Progenitor cell of endocrine pancreas (in vitro differentiated cells): ENCODE results near the gene TRAF3IP3. TPM values are rescaled to one million over a fixed set of nuclear protein-coding genes. Genes with fewer than 3 reads are reported as not detected.

Experiments
- DNase-seq: peaks from one replicate; pipeline ENCODE4 v3.0.0; 2021; ENCODE audit warnings: low spot score; ENCODE audit not compliant: unreplicated experiment
- H3K27ac Mint-ChIP-seq: 2 replicates; pipeline ENCODE4 v1.8.0; 2021; ENCODE audit warnings: mild to moderate bottlenecking, moderate library complexity, mixed read lengths
- H3K27me3 Mint-ChIP-seq: 2 replicates; pipeline ENCODE4 v1.8.0; 2021; ENCODE audit warnings: mixed read lengths
- H3K36me3 Mint-ChIP-seq: 2 replicates; pipeline ENCODE4 v1.8.0; 2022; ENCODE audit warnings: mixed read lengths; ENCODE audit not compliant: insufficient read depth
- H3K4me1 Mint-ChIP-seq: 2 replicates; pipeline ENCODE4 v1.8.0; 2021; ENCODE audit warnings: low read depth, mixed read lengths
- H3K4me3 Mint-ChIP-seq: 2 replicates; pipeline ENCODE4 v1.8.0; 2021; ENCODE audit warnings: low read depth, mild to moderate bottlenecking, moderate library complexity, mixed read lengths
- H3K9me3 Mint-ChIP-seq: 2 replicates; pipeline ENCODE4 v1.8.0; 2021; ENCODE audit warnings: low read depth, mixed read lengths
- CTCF ChIP-seq: fragments of 200-600 bp; sonication (generic); IDR thresholded peaks from one replicate; pipeline ENCODE4 v1.5.0; 2021; ENCODE audit warnings: antibody characterized with exemption, mild to moderate bottlenecking; ENCODE audit not compliant: unreplicated experiment
- total RNA-seq: library from RNA; stranded (reverse); gene quantifications from 2 replicates; pipeline ENCODE4 v1.2.1, GENCODE V29; 2021

Gene TRAF3IP3
- total RNA-seq, 1 donor from 2014 or later, result not detected

DNA sequence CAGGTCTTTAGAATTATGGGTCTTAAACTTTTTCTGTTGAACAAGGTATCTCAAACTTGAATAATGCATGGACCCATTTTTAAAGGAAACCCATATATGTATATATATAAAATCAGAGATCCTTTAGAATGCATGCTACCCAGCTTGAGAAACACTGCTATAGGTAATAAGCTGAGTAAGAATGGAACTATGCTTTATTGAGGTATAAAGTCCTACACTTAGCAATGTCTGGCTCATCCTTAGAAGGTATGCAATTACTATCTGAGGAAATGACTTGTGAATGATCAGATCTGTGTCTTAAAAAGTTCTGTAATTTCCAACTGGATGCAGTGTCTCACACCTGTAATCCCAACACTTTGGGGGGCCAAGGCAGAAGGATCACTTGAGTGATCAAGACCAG lies 11.2 kb downstream of the TRAF3IP3 start:
- DNase-seq, result no peak
- H3K9me3 Mint-ChIP-seq, result no peaks in the 10 kb centered on the region
- no peak overlapping the region for H3K4me3 Mint-ChIP-seq
- peaks cover 12% of the 10 kb centered on the region for H3K27me3 Mint-ChIP-seq
- no peaks in the 10 kb centered on the region for H3K36me3 Mint-ChIP-seq
- H3K4me1 Mint-ChIP-seq, result no peaks in the 10 kb centered on the region
- H3K27ac Mint-ChIP-seq, result no peak overlapping the region
- no peak for TF ChIP-seq CTCF

- H3K27ac Mint-ChIP-seq, result no peak overlapping the region
- H3K36me3 Mint-ChIP-seq, result no peaks in the 10 kb centered on the region
- H3K4me1 Mint-ChIP-seq, result no peaks in the 10 kb centered on the region
- no peak for TF ChIP-seq CTCF
- H3K9me3 Mint-ChIP-seq, result no peaks in the 10 kb centered on the region
- no peak for DNase-seq
- H3K4me3 Mint-ChIP-seq, result no peak overlapping the region
- H3K27me3 Mint-ChIP-seq, result peaks cover 6% of the 10 kb centered on the region
Observed at GRCh38 chr1:209767706-209768105, 11.9 kb downstream of the TRAF3IP3 start.

- H3K9me3 Mint-ChIP-seq, result no peaks in the 10 kb centered on the region
- H3K4me1 Mint-ChIP-seq, result no peaks in the 10 kb centered on the region
- H3K36me3 Mint-ChIP-seq, result no peaks in the 10 kb centered on the region
- H3K27me3 Mint-ChIP-seq, result peaks cover 3% of the 10 kb centered on the region
- no peak overlapping the region for H3K27ac Mint-ChIP-seq
- no peak for DNase-seq
- no peak for TF ChIP-seq CTCF
- H3K4me3 Mint-ChIP-seq, result no peak overlapping the region
Observed at GRCh38 chr1:209768354-209768774, 12.5 kb downstream of the TRAF3IP3 start.

GRCh38 chr1:209769171-209769904 lies 13.5 kb downstream of the TRAF3IP3 start:
- no peaks in the 10 kb centered on the region for H3K4me1 Mint-ChIP-seq
- no peak for DNase-seq
- no peak overlapping the region for H3K4me3 Mint-ChIP-seq
- no peak for TF ChIP-seq CTCF
- H3K36me3 Mint-ChIP-seq, result no peaks in the 10 kb centered on the region
- no peak overlapping the region for H3K27ac Mint-ChIP-seq
- H3K27me3 Mint-ChIP-seq, result peaks cover 2% of the 10 kb centered on the region
- no peaks in the 10 kb centered on the region for H3K9me3 Mint-ChIP-seq

DNA sequence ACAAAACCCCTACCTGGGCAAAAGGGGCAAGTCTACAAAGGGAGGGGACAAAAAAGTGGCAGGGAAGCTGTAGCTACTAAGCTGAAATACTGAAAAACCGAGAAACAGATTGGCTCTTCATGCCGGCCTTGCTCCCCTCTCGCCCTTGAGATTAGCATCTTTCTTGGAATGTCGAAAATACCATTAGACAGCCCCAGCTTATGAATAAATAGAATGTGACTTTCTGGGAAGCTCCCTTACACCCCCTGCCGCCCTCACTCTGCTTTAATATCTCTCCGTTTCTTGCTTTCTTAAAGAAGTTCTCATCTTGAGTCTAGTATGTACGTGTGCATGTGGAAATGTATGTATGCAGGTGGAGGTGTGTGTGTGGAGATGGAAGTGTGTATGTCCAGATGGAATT lies 14.1 kb downstream of the TRAF3IP3 start:
- H3K4me3 Mint-ChIP-seq, result no peak overlapping the region
- DNase-seq, result no peak
- TF ChIP-seq CTCF, result no peak
- H3K9me3 Mint-ChIP-seq, result no peaks in the 10 kb centered on the region
- H3K4me1 Mint-ChIP-seq, result no peaks in the 10 kb centered on the region
- no peak overlapping the region for H3K27ac Mint-ChIP-seq
- peaks cover 7% of the 10 kb centered on the region for H3K27me3 Mint-ChIP-seq
- H3K36me3 Mint-ChIP-seq, result no peaks in the 10 kb centered on the region
